Caco-2 (cell line): ENCODE measurements around the gene DCTN3. TPM values are rescaled to one million over a fixed set of nuclear protein-coding genes. Genes with fewer than 3 reads are reported as not detected.
A peak's percentile ranks its signal among the peaks of the same experiment; 100 is the strongest.

Experiments used
- BruUV-seq: library from RNA; stranded (reverse); fragments of 400-500 nt; replicated peaks from 2 replicates; lab custom pipeline; 2021; lab: Mats Ljungman, UMichigan
- CTCF ChIA-PET: fragments of 300-600 bp; sonication (Branson Sonifier 250); formaldehyde crosslinking; loops from one replicate; lab custom pipeline; 2022; ENCODE audit warnings: antibody characterized with exemption; lab: Charles Lee
- POLR2A ChIA-PET: fragments of 300-600 bp; sonication (Branson Sonifier 250); formaldehyde crosslinking; loops from one replicate; lab custom pipeline; 2022; ENCODE audit warnings: antibody characterized with exemption; lab: Charles Lee
- DNase-seq, 2 experiments: peaks; one replicate each; pipeline versions ENCODE4 v3.0.0 to v3.0.0-alpha.2; 2020 to 2022
- H3K27me3 ChIP-seq: replicated peaks from 2 replicates; pipeline ENCODE4 v1.6.0; 2011; ENCODE audit warnings: low read length; ENCODE audit not compliant: control insufficient read depth, insufficient read depth
- H3K36me3 ChIP-seq: 2 replicates; pipeline ENCODE4 v1.5.1; 2011; ENCODE audit warnings: low read length; ENCODE audit not compliant: control insufficient read depth, insufficient read depth
- H3K4me1 ChIP-seq: fragments of 250-450 bp; sonication (Bioruptor Pico); 2 replicates; pipeline ENCODE4 v1.5.1; 2020; ENCODE audit warnings: mild to moderate bottlenecking
- H3K4me3 ChIP-seq: 2 replicates; pipeline ENCODE4 v1.5.1; 2011; ENCODE audit warnings: low read depth, mild to moderate bottlenecking, control low read depth, low read length
- H3K9me3 ChIP-seq: fragments of 250-450 bp; sonication (Bioruptor Pico); 2 replicates; pipeline ENCODE4 v1.5.1; 2020; ENCODE audit warnings: mild to moderate bottlenecking, moderate library complexity
- H3K27ac Mint-ChIP-seq: one replicate; pipeline ENCODE4 v1.8.0; 2022; ENCODE audit warnings: mixed read lengths; ENCODE audit not compliant: unreplicated experiment
- H3K27me3 Mint-ChIP-seq: one replicate; pipeline ENCODE4 v1.8.0; 2022; ENCODE audit warnings: mixed read lengths; ENCODE audit not compliant: insufficient read depth, unreplicated experiment
- H3K36me3 Mint-ChIP-seq: one replicate; pipeline ENCODE4 v1.8.0; 2022; ENCODE audit warnings: mild to moderate bottlenecking, mixed read lengths; ENCODE audit not compliant: insufficient read depth, unreplicated experiment
- H3K4me1 Mint-ChIP-seq: one replicate; pipeline ENCODE4 v1.8.0; 2022; ENCODE audit warnings: low read depth, mixed read lengths; ENCODE audit not compliant: unreplicated experiment
- H3K4me3 Mint-ChIP-seq: one replicate; pipeline ENCODE4 v1.8.0; 2022; ENCODE audit warnings: mild to moderate bottlenecking, moderate library complexity, mixed read lengths; ENCODE audit not compliant: unreplicated experiment
- H3K9me3 Mint-ChIP-seq: one replicate; pipeline ENCODE4 v1.8.0; 2022; ENCODE audit warnings: mixed read lengths; ENCODE audit not compliant: unreplicated experiment
- intact Hi-C: fragments of 100-400 bp; cut with micrococcal nuclease; formaldehyde crosslinking; loops from one replicate; pipeline ENCODE4 v1.10.0; 2022; ENCODE audit not compliant: unreplicated experiment
- total RNA-seq: library from RNA; stranded (reverse); gene quantifications from 2 replicates; pipeline ENCODE4 v1.2.3, GENCODE V29; 2022
- TF ChIP-seq, protein P1 (sequence below), 2 experiments: fragments of 200-600 bp in 1 of 2; IDR thresholded peaks; 1 replicate in 1 of 2; 2 replicates in 1 of 2; pipeline versions ENCODE4 v1.5.1 to v1.8.0; 2011 to 2022; ENCODE audit warnings: antibody characterized with exemption in 1 of 2, control low read depth in 1 of 2, inconsistent platforms in 1 of 2, low read depth in 1 of 2, low read length in 1 of 2, mild to moderate bottlenecking in 1 of 2, moderate library complexity in 1 of 2; ENCODE audit not compliant: insufficient read depth in 1 of 2, severe bottlenecking in 1 of 2, unreplicated experiment in 1 of 2

DCTN3 gene
- total RNA-seq, 1 experiment from 2014 or later, result 70.0 TPM

DNA sequence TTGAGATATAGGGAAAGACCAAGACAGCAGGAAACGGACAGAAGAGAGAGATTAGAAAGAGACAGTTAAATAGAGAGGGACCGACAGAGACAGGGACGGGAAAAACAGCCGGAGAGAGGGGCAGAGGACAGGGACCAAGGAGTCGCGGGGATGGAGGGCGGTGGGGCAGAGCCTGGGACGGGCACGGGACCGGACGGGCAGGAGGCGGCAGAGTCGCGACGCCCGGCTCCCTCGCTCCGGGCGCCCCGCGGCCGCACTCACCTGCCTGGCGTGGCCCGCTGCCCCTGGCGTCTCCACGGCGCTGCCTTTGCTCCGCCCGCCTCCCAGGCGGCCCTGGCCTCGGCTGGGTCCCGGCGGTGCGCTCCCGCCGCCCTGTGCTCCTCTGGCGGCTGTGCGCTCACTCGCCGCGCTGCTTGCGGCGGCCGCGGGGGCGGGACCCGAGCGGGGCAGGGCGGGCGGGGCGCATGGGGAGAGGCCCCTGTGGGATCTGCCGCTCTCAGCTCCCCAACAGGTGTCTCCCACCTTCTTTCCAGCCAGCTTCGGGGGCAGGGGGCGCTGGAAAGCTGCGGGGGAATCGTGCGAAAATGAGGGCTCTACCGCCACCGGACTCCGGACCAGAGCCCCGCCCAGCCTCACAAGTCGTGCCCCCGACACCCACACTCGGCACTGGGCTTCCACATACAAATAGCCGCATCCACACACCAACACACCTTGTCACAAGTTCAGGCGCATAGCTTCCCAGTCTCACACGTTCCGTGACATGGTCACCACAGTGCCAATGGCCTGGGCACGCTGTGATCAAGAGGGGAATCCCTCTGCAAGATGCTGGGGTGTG, 8.6 kb upstream of the DCTN3 start, which contains the start of gene ARID3C:
TSS of gene ARID3C (minus strand) at position 411 of the 835 bp plus-strand sequence. CDS start 1,052 bp downstream, outside the sequence.
- Histone ChIP-seq H3K27me3 (no peaks in the 10 kb centered on the region), H3K36me3 (no peaks in the 10 kb centered on the region), H3K9me3 (no peaks in the 10 kb centered on the region), H3K4me3 (peak within 1 kb of the TSS; percentile 46), H3K4me1 (peaks cover 16% of the 10 kb centered on the region)
- DNase-seq, result peak in 1 of 2 experiments; percentile 73
- ChIA-PET POLR2A (no interaction called here), CTCF (interaction anchor here (0.6 to 1.2 kb wide), 4 partner anchors 9 to 17 kb away, joined by 3 to 6 read pairs (median 4); partner anchors contain the start of genes DCTN3, GALT and SIGMAR1)
- Mint-ChIP-seq H3K27me3 (peaks cover 4% of the 10 kb centered on the region), H3K4me1 (peaks cover 18% of the 10 kb centered on the region), H3K27ac (no peak within 1 kb of the TSS), H3K9me3 (no peaks in the 10 kb centered on the region), H3K4me3 (peak within 1 kb of the TSS; percentile 78), H3K36me3 (peaks cover 4% of the 10 kb centered on the region)
- TF ChIP-seq, protein P1, sequence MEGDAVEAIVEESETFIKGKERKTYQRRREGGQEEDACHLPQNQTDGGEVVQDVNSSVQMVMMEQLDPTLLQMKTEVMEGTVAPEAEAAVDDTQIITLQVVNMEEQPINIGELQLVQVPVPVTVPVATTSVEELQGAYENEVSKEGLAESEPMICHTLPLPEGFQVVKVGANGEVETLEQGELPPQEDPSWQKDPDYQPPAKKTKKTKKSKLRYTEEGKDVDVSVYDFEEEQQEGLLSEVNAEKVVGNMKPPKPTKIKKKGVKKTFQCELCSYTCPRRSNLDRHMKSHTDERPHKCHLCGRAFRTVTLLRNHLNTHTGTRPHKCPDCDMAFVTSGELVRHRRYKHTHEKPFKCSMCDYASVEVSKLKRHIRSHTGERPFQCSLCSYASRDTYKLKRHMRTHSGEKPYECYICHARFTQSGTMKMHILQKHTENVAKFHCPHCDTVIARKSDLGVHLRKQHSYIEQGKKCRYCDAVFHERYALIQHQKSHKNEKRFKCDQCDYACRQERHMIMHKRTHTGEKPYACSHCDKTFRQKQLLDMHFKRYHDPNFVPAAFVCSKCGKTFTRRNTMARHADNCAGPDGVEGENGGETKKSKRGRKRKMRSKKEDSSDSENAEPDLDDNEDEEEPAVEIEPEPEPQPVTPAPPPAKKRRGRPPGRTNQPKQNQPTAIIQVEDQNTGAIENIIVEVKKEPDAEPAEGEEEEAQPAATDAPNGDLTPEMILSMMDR (IDR thresholded peaks at IDR 0.05; ENCODE audit: insufficient read depth in 1 of 2, low read depth in 1 of 2, low read length in 1 of 2, severe bottlenecking in 1 of 2, unreplicated experiment in 1 of 2), result peak; percentile 14 to 17
- no TSS peak for BruUV-seq
- intact Hi-C loops, result no loop called here

DNA sequence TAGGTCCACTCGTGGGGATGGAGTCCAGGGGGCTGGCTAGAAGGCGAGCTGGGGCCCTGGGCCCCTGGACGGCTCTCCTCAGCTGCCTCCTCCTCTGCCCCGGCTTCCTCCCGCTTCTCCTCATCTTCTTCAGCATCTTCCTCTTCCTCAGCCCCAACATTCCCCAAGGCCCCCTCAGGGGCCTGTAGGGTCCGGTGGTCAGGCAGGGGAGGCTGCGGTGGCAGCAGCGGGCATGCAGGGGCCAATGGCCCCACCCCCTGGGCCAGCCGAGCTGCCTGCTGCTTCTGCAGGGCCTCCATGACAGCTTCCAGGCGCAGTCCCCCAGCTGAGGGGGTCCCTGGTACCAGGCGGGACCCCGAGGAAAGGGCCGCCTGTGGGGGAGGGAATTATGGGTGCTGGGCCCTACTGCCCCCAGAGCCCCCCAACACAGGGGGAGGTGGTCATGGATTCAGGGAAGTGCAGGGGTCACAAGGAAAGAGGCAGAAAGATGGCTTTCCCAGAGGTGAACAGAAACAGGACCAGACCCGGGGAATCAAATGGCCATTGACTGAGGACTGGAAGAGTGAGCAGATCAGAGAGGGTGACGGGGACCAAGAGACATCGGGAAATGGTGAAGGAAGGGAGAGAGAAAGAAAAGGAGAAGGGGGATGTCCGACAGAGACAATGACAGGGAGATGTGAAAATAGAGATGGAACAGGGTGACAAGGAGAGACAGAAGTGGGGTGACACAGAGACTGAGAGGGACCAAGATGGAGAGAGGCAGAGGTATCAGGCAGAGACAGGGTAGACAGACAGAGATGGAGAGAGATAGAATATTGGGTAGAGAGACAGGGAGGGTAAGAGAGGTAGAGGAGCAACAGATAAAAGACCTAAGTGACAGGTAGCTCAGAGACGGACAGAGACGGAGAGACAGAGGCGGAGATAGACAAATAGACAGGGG, 7.7 kb upstream of the DCTN3 start:
- no peak overlapping the region for H3K27ac Mint-ChIP-seq
- no TSS peak for BruUV-seq
- peaks cover 4% of the 10 kb centered on the region for H3K36me3 Mint-ChIP-seq
- TF ChIP-seq, protein P1 (IDR thresholded peaks at IDR 0.05; ENCODE audit: insufficient read depth in 1 of 2, low read depth in 1 of 2, low read length in 1 of 2, severe bottlenecking in 1 of 2, unreplicated experiment in 1 of 2), result no peak
- peaks cover 18% of the 10 kb centered on the region for H3K4me1 Mint-ChIP-seq
- CTCF ChIA-PET, result interaction anchor here (0.9 kb wide), 1 partner anchor 75 kb away, joined by 3 read pairs; no protein-coding TSS in a partner anchor
- H3K27me3 ChIP-seq, result no peaks in the 10 kb centered on the region; the same call in 1 of the 2 replicates
- no peaks in the 10 kb centered on the region for H3K36me3 ChIP-seq
- H3K9me3 Mint-ChIP-seq, result no peaks in the 10 kb centered on the region
- peak overlapping the region; percentile 46 for H3K4me3 ChIP-seq
- peaks cover 16% of the 10 kb centered on the region for H3K4me1 ChIP-seq
- H3K27me3 Mint-ChIP-seq, result peaks cover 4% of the 10 kb centered on the region
- intact Hi-C loops, result no loop called here
- H3K9me3 ChIP-seq, result no peaks in the 10 kb centered on the region
- peak overlapping the region; percentile 78 for H3K4me3 Mint-ChIP-seq
- DNase-seq, result no peak
- POLR2A ChIA-PET, result no interaction called here

DNA sequence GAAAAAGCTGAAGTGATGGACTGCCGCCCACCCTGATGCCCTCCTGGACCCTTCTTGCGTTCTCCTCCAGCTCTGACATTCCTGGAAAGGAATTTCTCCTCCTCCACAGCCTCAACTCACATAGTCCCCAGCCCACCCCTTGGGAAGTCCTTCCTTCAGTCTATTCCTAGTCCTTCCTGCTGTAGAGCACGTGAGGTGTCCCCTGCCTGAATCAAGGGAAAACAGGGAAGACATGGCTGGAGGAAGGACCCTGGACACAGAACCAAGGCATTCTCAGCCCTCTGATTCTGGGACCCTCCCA, 4.8 kb upstream of the DCTN3 start:
- POLR2A ChIA-PET, result no interaction called here
- TF ChIP-seq, protein P1 (IDR thresholded peaks at IDR 0.05; ENCODE audit: insufficient read depth in 1 of 2, low read depth in 1 of 2, low read length in 1 of 2, severe bottlenecking in 1 of 2, unreplicated experiment in 1 of 2), result no peak

More for the DNA sequence above, 4.8 kb upstream of the DCTN3 start:
- Histone ChIP-seq H3K27me3 (no peaks in the 10 kb centered on the region; the same call in 1 of the 2 replicates), H3K36me3 (no peaks in the 10 kb centered on the region), H3K4me3 (no peak overlapping the region), H3K9me3 (no peaks in the 10 kb centered on the region), H3K4me1 (peaks cover 12% of the 10 kb centered on the region)
- no TSS peak for BruUV-seq
- intact Hi-C loops, result no loop called here
- Mint-ChIP-seq H3K27ac (no peak overlapping the region), H3K4me3 (no peak overlapping the region), H3K36me3 (peaks cover 10% of the 10 kb centered on the region), H3K4me1 (peaks cover 11% of the 10 kb centered on the region), H3K9me3 (no peaks in the 10 kb centered on the region), H3K27me3 (peaks cover 4% of the 10 kb centered on the region)
- CTCF ChIA-PET, result no interaction called here
- no peak for DNase-seq
